Glutamatergic neuron (in vitro differentiated cells): Measurements from ENCODE around the gene BSG. TPM values are rescaled to one million over a fixed set of nuclear protein-coding genes. Genes with fewer than 3 reads are reported as not detected.

Source experiments
- DNase-seq: peaks from one replicate; pipeline ENCODE4 v3.0.0; 2022
- H3K27ac Mint-ChIP-seq: one replicate; pipeline ENCODE4 v1.8.0; 2020; ENCODE audit warnings: mild to moderate bottlenecking, mixed read lengths, inconsistent platforms; ENCODE audit not compliant: unreplicated experiment
- H3K27me3 Mint-ChIP-seq: one replicate; pipeline ENCODE4 v1.8.0; 2020; ENCODE audit warnings: mild to moderate bottlenecking, moderate library complexity, mixed read lengths, inconsistent platforms; ENCODE audit not compliant: unreplicated experiment
- H3K36me3 Mint-ChIP-seq: one replicate; pipeline ENCODE4 v1.8.0; 2020; ENCODE audit warnings: mild to moderate bottlenecking, mixed read lengths, inconsistent platforms; ENCODE audit not compliant: unreplicated experiment
- H3K4me1 Mint-ChIP-seq: one replicate; pipeline ENCODE4 v1.8.0; 2020; ENCODE audit warnings: mild to moderate bottlenecking, low read depth, mixed read lengths, inconsistent platforms; ENCODE audit not compliant: unreplicated experiment
- H3K4me3 Mint-ChIP-seq: one replicate; pipeline ENCODE4 v1.8.0; 2020; ENCODE audit warnings: mild to moderate bottlenecking, mixed read lengths, inconsistent platforms; ENCODE audit not compliant: unreplicated experiment
- H3K9me3 Mint-ChIP-seq: one replicate; pipeline ENCODE4 v1.8.0; 2020; ENCODE audit warnings: mild to moderate bottlenecking, moderate library complexity, mixed read lengths, inconsistent platforms; ENCODE audit not compliant: unreplicated experiment
- total RNA-seq: library from RNA; stranded (reverse); fragmentation: NEBNext Ultra II Directional; extraction: Animal tissue kit (Norgen Biotek cat#: 25700); gene quantifications from one replicate; pipeline ENCODE4 v1.2.1, GENCODE V29; 2021; ENCODE audit not compliant: unreplicated experiment
- TF ChIP-seq, protein P1 (sequence below): fragments of 200-600 bp; sonication (generic); IDR thresholded peaks from one replicate; pipeline ENCODE4 v1.5.0; 2021; ENCODE audit not compliant: partially characterized antibody, unreplicated experiment

The BSG gene
- total RNA-seq, 1 donor from 2014 or later = 470 TPM

- Mint-ChIP-seq H3K27me3 (peaks cover 13% of the 10 kb centered on the region), H3K27ac (peak overlapping the region; percentile 33), H3K9me3 (peaks cover 12% of the 10 kb centered on the region), H3K4me3 (peak overlapping the region; percentile 86), H3K36me3 (no peaks in the 10 kb centered on the region), H3K4me1 (peaks cover 19% of the 10 kb centered on the region)
- DNase-seq = no peak
- TF ChIP-seq, protein P1, sequence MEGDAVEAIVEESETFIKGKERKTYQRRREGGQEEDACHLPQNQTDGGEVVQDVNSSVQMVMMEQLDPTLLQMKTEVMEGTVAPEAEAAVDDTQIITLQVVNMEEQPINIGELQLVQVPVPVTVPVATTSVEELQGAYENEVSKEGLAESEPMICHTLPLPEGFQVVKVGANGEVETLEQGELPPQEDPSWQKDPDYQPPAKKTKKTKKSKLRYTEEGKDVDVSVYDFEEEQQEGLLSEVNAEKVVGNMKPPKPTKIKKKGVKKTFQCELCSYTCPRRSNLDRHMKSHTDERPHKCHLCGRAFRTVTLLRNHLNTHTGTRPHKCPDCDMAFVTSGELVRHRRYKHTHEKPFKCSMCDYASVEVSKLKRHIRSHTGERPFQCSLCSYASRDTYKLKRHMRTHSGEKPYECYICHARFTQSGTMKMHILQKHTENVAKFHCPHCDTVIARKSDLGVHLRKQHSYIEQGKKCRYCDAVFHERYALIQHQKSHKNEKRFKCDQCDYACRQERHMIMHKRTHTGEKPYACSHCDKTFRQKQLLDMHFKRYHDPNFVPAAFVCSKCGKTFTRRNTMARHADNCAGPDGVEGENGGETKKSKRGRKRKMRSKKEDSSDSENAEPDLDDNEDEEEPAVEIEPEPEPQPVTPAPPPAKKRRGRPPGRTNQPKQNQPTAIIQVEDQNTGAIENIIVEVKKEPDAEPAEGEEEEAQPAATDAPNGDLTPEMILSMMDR = no peak
Measured at GRCh38 chr19:574658-575526, 2.5 kb downstream of the BSG start.

- no peak for DNase-seq
- Mint-ChIP-seq H3K4me3 (peak overlapping the region; percentile 61), H3K27ac (no peak overlapping the region), H3K27me3 (peaks cover 12% of the 10 kb centered on the region), H3K4me1 (peaks cover 19% of the 10 kb centered on the region), H3K9me3 (peaks cover 11% of the 10 kb centered on the region), H3K36me3 (no peaks in the 10 kb centered on the region)
- TF ChIP-seq, protein P1 = no peak
Measured at GRCh38 chr19:575527-576506, 3.4 kb downstream of the BSG start.

- Mint-ChIP-seq H3K4me1 (peaks cover 13% of the 10 kb centered on the region), H3K9me3 (peaks cover 6% of the 10 kb centered on the region), H3K36me3 (no peaks in the 10 kb centered on the region), H3K27ac (no peak overlapping the region), H3K4me3 (no peak overlapping the region), H3K27me3 (peaks cover 7% of the 10 kb centered on the region)
- TF ChIP-seq, protein P1 = no peak
- no peak for DNase-seq
Measured at GRCh38 chr19:576768-577438, 4.5 kb downstream of the BSG start.

- TF ChIP-seq, protein P1 = no peak
- Mint-ChIP-seq H3K4me1 (peaks cover 13% of the 10 kb centered on the region), H3K4me3 (no peak overlapping the region), H3K9me3 (peaks cover 4% of the 10 kb centered on the region), H3K27me3 (peaks cover 6% of the 10 kb centered on the region), H3K27ac (no peak overlapping the region), H3K36me3 (no peaks in the 10 kb centered on the region)
- no peak for DNase-seq
Measured at GRCh38 chr19:577439-578392, 5.3 kb downstream of the BSG start.
